HepG2 (cell line): ENCODE data around the gene HEBP1. TPM values are rescaled to one million over a fixed set of nuclear protein-coding genes. Genes with fewer than 3 reads are reported as not detected.
A peak's percentile ranks its signal among the peaks of the same experiment; 100 is the strongest.

ENCODE experiments used
- KDM3A ChIP-seq: IDR thresholded peaks from 2 replicates; pipeline ENCODE4 v1.6.1; 2018; ENCODE audit warnings: low read depth, missing compliant biosample characterization
- KLF12 ChIP-seq: sonication (generic); formaldehyde crosslinking; IDR thresholded peaks from 2 replicates; pipeline ENCODE4 v1.4.0; 2020; ENCODE audit warnings: missing genetic modification reagents, borderline replicate concordance
- KLF16 ChIP-seq, 2 experiments: sonication (generic) in 1 of 2; formaldehyde crosslinking in 1 of 2; IDR thresholded peaks; 2 replicates each; pipeline versions ENCODE4 v1.6.1 to v1.8.0; 2016 to 2023; ENCODE audit warnings: missing genetic modification reagents in 2 of 2, missing compliant biosample characterization in 1 of 2
- MAFK ChIP-seq, 2 experiments: IDR thresholded peaks in 1 of 2; conservative IDR thresholded peaks in 1 of 2; 2 replicates each; pipeline ENCODE4 v1.6.1; 2011; ENCODE audit warnings: improper control_type of control experiment in 2 of 2, low read length in 2 of 2
- NFYC ChIP-seq: IDR thresholded peaks from 2 replicates; pipeline ENCODE4 v1.6.1; 2016; ENCODE audit warnings: missing genetic modification reagents, missing compliant biosample characterization
- PHB2 ChIP-seq: fragments of 450-650 bp; IDR thresholded peaks from 2 replicates; pipeline ENCODE4 v1.6.1; 2018; ENCODE audit not compliant: partially characterized antibody
- RXRA ChIP-seq: sonication (generic); formaldehyde crosslinking; IDR thresholded peaks from 2 replicates; pipeline ENCODE4 v1.5.1; 2020; ENCODE audit warnings: missing genetic modification reagents
- SALL1 ChIP-seq: sonication (generic); formaldehyde crosslinking; IDR thresholded peaks from 2 replicates; pipeline ENCODE4 v1.8.0; 2022; ENCODE audit warnings: mild to moderate bottlenecking, missing genetic modification reagents
- SRY ChIP-seq: sonication (generic); formaldehyde crosslinking; IDR thresholded peaks from 2 replicates; pipeline ENCODE4 v1.8.0; 2022; ENCODE audit warnings: mild to moderate bottlenecking, missing genetic modification reagents
- YEATS4 ChIP-seq: sonication (generic); formaldehyde crosslinking; IDR thresholded peaks from 2 replicates; pipeline ENCODE4 v1.4.0; 2020; ENCODE audit warnings: missing genetic modification reagents, borderline replicate concordance
- ZBTB20 ChIP-seq: sonication (generic); formaldehyde crosslinking; IDR thresholded peaks from 2 replicates; pipeline ENCODE4 v1.8.1; 2023; ENCODE audit warnings: missing genetic modification reagents, low read depth, mild to moderate bottlenecking, borderline replicate concordance
- ZFY ChIP-seq: sonication (generic); formaldehyde crosslinking; IDR thresholded peaks from 2 replicates; pipeline ENCODE4 v1.4.0; 2020; ENCODE audit warnings: missing genetic modification reagents
- ZNF143 ChIP-seq: sonication (generic); formaldehyde crosslinking; IDR thresholded peaks from 2 replicates; pipeline ENCODE4 v1.4.0; 2020; ENCODE audit warnings: missing genetic modification reagents
- ZNF350 ChIP-seq: sonication (generic); formaldehyde crosslinking; IDR thresholded peaks from 2 replicates; pipeline ENCODE4 v1.4.0; 2020; ENCODE audit warnings: mild to moderate bottlenecking, low read depth, missing genetic modification reagents, borderline replicate concordance
- ZNF354B ChIP-seq: sonication (generic); formaldehyde crosslinking; IDR thresholded peaks from 2 replicates; pipeline ENCODE4 v1.8.0; 2022; ENCODE audit warnings: mild to moderate bottlenecking, missing genetic modification reagents
- ZSCAN31 ChIP-seq: sonication (generic); formaldehyde crosslinking; IDR thresholded peaks from 2 replicates; pipeline ENCODE4 v1.5.0; 2020; ENCODE audit warnings: low read depth, mild to moderate bottlenecking, missing genetic modification reagents
- polyA plus RNA-seq, 8 experiments: library from polyadenylated mRNA; depleted of rRNA in 3 of 8; stranded (reverse) in 7 of 8; unstranded in 1 of 8; fragments of >200 nt; fragmentation: Illumina TruSeq in 4 of 8; extraction: Trizol in 4 of 8; gene quantifications; 2 replicates each; pipeline versions ENCODE4 v1.2.1 to v1.2.3, GENCODE V29; 2011 to 2016; ENCODE audit warnings: low read depth in 4 of 8, missing spikeins in 1 of 8, mixed read lengths in 1 of 8; ENCODE audit not compliant: insufficient read depth in 1 of 8
- total RNA-seq, 5 experiments: library from RNA; depleted of rRNA; stranded (reverse); fragments of >200 nt; fragmentation: Illumina TruSeq; extraction: Trizol; gene quantifications; 2 replicates each; pipeline ENCODE4 v1.2.3, GENCODE V29; 2016; ENCODE audit warnings: low read depth in 1 of 5
- TF ChIP-seq, protein P1 (sequence below), 2 experiments: fragments of 450-650 bp in 1 of 2; sonication (generic) in 1 of 2; formaldehyde crosslinking; IDR thresholded peaks; 2 replicates each; pipeline versions ENCODE4 v1.5.0 to v1.8.0; 2020 to 2022; ENCODE audit warnings: mild to moderate bottlenecking in 1 of 2, missing genetic modification reagents in 1 of 2
- TF ChIP-seq, protein P2 (sequence below): sonication (generic); formaldehyde crosslinking; IDR thresholded peaks from 2 replicates; pipeline ENCODE4 v1.4.0; 2020; ENCODE audit warnings: missing genetic modification reagents, low read depth, mild to moderate bottlenecking, borderline replicate concordance
- TF ChIP-seq, protein P3 (sequence below): sonication (generic); formaldehyde crosslinking; conservative IDR thresholded peaks from 2 replicates; pipeline ENCODE4 v1.8.0; 2022; ENCODE audit warnings: low read depth, missing genetic modification reagents
- TF ChIP-seq, protein P4 (sequence below): IDR thresholded peaks from 2 replicates; pipeline ENCODE4 v1.6.1; 2012; ENCODE audit warnings: inconsistent platforms
- TF ChIP-seq, protein P5 (sequence below): sonication (generic); formaldehyde crosslinking; IDR thresholded peaks from 2 replicates; pipeline ENCODE4 v1.5.0; 2020; ENCODE audit warnings: missing genetic modification reagents, mild to moderate bottlenecking, borderline replicate concordance
- TF ChIP-seq, protein P6 (sequence below): sonication (generic); formaldehyde crosslinking; IDR thresholded peaks from 2 replicates; pipeline ENCODE4 v1.5.1; 2020; ENCODE audit warnings: mild to moderate bottlenecking, missing genetic modification reagents, moderate library complexity

Gene HEBP1
- total and polyA plus RNA-seq, 2 of the 13 experiments (the other 11 are each of a cell fraction or from before 2014, with no cell fraction given), result 7.8 to 9.4 TPM

DNA sequence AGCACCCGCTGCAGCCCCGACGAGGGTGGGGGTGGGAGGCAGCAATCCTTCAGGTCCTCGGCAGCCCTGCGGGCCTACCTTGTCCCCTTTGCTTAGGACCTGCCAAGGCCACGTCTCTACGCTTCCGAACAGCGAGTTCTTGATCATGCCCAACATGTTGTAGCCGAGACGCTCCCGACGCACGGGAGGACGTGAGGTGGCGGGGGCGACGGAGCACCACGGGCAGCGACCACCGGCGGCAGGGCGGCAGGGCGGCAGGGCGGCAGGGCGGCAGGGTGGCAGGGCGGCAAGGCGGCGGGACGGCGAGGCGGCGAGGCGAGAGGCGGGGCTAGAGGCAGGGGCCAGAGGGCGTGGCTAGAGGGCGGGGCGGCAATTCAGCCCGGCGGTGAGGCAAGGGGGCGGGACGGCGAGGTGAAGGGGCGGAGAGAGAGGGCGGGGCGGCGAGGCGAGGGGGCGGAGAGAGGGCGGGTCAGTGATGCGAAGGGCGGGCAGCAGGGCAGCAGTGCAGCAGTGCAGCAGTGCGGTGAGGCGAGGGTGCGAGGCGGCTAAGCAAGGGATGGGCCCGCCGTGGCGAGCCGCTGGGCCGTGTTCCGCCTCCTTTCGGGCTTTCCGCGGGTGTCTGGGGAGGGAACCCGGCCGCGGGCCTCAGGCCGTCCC is at the start of gene HEBP1 (continued):
- TF ChIP-seq, protein P1, sequence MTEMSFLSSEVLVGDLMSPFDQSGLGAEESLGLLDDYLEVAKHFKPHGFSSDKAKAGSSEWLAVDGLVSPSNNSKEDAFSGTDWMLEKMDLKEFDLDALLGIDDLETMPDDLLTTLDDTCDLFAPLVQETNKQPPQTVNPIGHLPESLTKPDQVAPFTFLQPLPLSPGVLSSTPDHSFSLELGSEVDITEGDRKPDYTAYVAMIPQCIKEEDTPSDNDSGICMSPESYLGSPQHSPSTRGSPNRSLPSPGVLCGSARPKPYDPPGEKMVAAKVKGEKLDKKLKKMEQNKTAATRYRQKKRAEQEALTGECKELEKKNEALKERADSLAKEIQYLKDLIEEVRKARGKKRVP (CRISPR knock-in tag; IDR thresholded peaks at IDR 0.05), result 0 out of 4 replicates have a peak, but pooled peaks of 1 of the 2 experiments have one; percentile 13
- TF ChIP-seq SRY (CRISPR knock-in tag) (0 out of 2 replicates have a peak, but pooled peaks have one; percentile 70), ZBTB20 (CRISPR knock-in tag) (0 out of 2 replicates have a peak, but pooled peaks have one; percentile 24), ZFY (CRISPR knock-in tag) (peak; percentile 77; the same call in 1 of the 2 replicates), ZNF350 (peak; percentile 5; the same call in 1 of the 2 replicates), ZNF143 (CRISPR knock-in tag) (no peak), YEATS4 (peak; percentile 58; the same call in 1 of the 2 replicates), ZSCAN31 (CRISPR knock-in tag) (peak; percentile 100), NFYC (no peak), KLF12 (CRISPR knock-in tag) (no peak), SALL1 (CRISPR knock-in tag) (peak; percentile 48; the same call in 1 of the 2 replicates), RXRA (CRISPR knock-in tag) (peak; percentile 34; the same call in 1 of the 2 replicates), KLF16 (CRISPR knock-in tag; IDR thresholded peaks at IDR 0.05) (0 out of 4 replicates have a peak, but pooled peaks of 1 of the 2 experiments have one; percentile 48), MAFK (conservative IDR thresholded peaks at IDR 0.05 in 1 of 2, IDR thresholded peaks at IDR 0.05 in 1 of 2; ENCODE audit: low read length in 2 of 2) (no peak), KDM3A (CRISPR knock-in tag) (no peak), ZNF354B (CRISPR knock-in tag) (no peak), PHB2 (no peak)
- TF ChIP-seq, protein P2, sequence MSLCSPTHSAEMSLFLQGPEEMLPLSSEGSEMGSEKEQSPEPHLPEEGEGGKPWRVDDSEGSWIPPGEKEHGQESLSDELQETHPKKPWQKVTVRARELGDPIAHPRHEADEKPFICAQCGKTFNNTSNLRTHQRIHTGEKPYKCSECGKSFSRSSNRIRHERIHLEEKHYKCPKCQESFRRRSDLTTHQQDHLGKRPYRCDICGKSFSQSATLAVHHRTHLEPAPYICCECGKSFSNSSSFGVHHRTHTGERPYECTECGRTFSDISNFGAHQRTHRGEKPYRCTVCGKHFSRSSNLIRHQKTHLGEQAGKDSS, result peak; percentile 21; the same call in 1 of the 2 replicates
- TF ChIP-seq, protein P3, sequence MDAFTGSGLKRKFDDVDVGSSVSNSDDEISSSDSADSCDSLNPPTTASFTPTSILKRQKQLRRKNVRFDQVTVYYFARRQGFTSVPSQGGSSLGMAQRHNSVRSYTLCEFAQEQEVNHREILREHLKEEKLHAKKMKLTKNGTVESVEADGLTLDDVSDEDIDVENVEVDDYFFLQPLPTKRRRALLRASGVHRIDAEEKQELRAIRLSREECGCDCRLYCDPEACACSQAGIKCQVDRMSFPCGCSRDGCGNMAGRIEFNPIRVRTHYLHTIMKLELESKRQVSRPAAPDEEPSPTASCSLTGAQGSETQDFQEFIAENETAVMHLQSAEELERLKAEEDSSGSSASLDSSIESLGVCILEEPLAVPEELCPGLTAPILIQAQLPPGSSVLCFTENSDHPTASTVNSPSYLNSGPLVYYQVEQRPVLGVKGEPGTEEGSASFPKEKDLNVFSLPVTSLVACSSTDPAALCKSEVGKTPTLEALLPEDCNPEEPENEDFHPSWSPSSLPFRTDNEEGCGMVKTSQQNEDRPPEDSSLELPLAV, result peak; percentile 86; the same call in 1 of the 2 replicates
- TF ChIP-seq, protein P4, sequence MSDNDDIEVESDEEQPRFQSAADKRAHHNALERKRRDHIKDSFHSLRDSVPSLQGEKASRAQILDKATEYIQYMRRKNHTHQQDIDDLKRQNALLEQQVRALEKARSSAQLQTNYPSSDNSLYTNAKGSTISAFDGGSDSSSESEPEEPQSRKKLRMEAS, result peak; percentile 84
- TF ChIP-seq, protein P5, sequence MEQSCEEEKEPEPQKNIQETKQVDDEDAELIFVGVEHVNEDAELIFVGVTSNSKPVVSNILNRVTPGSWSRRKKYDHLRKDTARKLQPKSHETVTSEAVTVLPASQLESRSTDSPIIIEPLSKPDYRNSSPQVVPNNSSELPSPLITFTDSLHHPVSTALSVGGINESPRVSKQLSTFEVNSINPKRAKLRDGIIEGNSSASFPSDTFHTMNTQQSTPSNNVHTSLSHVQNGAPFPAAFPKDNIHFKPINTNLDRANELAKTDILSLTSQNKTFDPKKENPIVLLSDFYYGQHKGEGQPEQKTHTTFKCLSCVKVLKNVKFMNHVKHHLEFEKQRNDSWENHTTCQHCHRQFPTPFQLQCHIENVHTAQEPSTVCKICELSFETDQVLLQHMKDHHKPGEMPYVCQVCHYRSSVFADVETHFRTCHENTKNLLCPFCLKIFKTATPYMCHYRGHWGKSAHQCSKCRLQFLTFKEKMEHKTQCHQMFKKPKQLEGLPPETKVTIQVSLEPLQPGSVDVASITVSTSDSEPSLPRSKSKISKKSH, result peak; percentile 26
- TF ChIP-seq, protein P6, sequence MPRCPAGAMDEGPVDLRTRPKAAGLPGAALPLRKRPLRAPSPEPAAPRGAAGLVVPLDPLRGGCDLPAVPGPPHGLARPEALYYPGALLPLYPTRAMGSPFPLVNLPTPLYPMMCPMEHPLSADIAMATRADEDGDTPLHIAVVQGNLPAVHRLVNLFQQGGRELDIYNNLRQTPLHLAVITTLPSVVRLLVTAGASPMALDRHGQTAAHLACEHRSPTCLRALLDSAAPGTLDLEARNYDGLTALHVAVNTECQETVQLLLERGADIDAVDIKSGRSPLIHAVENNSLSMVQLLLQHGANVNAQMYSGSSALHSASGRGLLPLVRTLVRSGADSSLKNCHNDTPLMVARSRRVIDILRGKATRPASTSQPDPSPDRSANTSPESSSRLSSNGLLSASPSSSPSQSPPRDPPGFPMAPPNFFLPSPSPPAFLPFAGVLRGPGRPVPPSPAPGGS (CRISPR knock-in tag), result 0 out of 2 replicates have a peak, but pooled peaks have one; percentile 27
